AG04450 (cell line): ENCODE measurements around the gene GRK5. TPM values are rescaled to one million over a fixed set of nuclear protein-coding genes. Genes with fewer than 3 reads are reported as not detected.

Experiments
- CTCF ChIA-PET: fragments of 300-600, 350-600 bp; formaldehyde crosslinking; extraction: SDS; loops from one replicate; lab custom pipeline; 2022; ENCODE audit warnings: antibody characterized with exemption, inconsistent platforms; lab: Charles Lee
- POLR2A ChIA-PET: fragments of 350-600 bp; formaldehyde crosslinking; extraction: SDS; loops from one replicate; lab custom pipeline; 2021; ENCODE audit warnings: antibody characterized with exemption, inconsistent platforms; lab: Yijun Ruan, JAX
- DNase-seq: peaks from one replicate; pipeline ENCODE4 v3.0.0-alpha.2; 2011; ENCODE audit warnings: low read depth, low spot score
- H3K27ac ChIP-seq: one replicate; pipeline ENCODE4 v1.5.1; 2012; ENCODE audit warnings: low read depth, low read length, control low read depth
- H3K27me3 ChIP-seq: one replicate; pipeline ENCODE4 v1.6.0; 2012; ENCODE audit warnings: low read length; ENCODE audit not compliant: control insufficient read depth, insufficient read depth
- H3K4me3 ChIP-seq: 2 replicates; pipeline ENCODE4 v1.5.1; 2011; ENCODE audit warnings: mild to moderate bottlenecking, low read depth, low read length, control low read depth
- H3K9me3 ChIP-seq: 2 replicates; pipeline ENCODE4 v1.5.1; 2012; ENCODE audit warnings: low read length; ENCODE audit not compliant: control insufficient read depth, insufficient read depth
- CTCF ChIP-seq: IDR thresholded peaks from 2 replicates; pipeline ENCODE4 v1.5.1; 2011; ENCODE audit warnings: low read depth, low read length, control low read depth, inconsistent platforms
- polyA plus RNA-seq: library from polyadenylated mRNA; depleted of rRNA; stranded (reverse); fragments of >200 nt; gene quantifications from 2 replicates; pipeline ENCODE4 v1.2.3, GENCODE V29; 2011

Gene GRK5
- polyA plus RNA-seq, 1 experiment: 27.6 TPM

- CTCF ChIA-PET: interaction anchor here (0.6 to 2.9 kb wide), 3 partner anchors 9 to 226 kb away, joined by 3 to 14 read pairs (median 4); no protein-coding TSS in a partner anchor
- POLR2A ChIA-PET: interaction anchor here (0.6 kb wide), 1 partner anchor 261 kb away, joined by 4 read pairs; no protein-coding TSS in a partner anchor
Observed at GRCh38 chr10:119425102-119425880, 217.9 kb downstream of the GRK5 start.

GRCh38 chr10:119425881-119426170, 218.5 kb downstream of the GRK5 start:
- Histone ChIP-seq H3K4me3 (no peak overlapping the region), H3K27ac (no peak overlapping the region), H3K27me3 (no peaks in the 10 kb centered on the region), H3K9me3 (no peaks in the 10 kb centered on the region; the same call in 1 of the 2 replicates)
- POLR2A ChIA-PET: no interaction called here
- DNase-seq: no peak
- CTCF ChIA-PET: interaction anchor here (1.6 kb wide), 1 partner anchor 10 kb away, joined by 3 read pairs; no protein-coding TSS in a partner anchor
- no peak for TF ChIP-seq CTCF

More at GRCh38 chr10:119425102-119425880, 217.9 kb downstream of the GRK5 start:
- no peak for TF ChIP-seq CTCF
- no peak overlapping the region for H3K4me3 ChIP-seq
- no peak overlapping the region for H3K27ac ChIP-seq
- no peaks in the 10 kb centered on the region; the same call in 1 of the 2 replicates for H3K9me3 ChIP-seq
- no peaks in the 10 kb centered on the region for H3K27me3 ChIP-seq
- no peak for DNase-seq

- TF ChIP-seq CTCF: no peak
- no peak overlapping the region for H3K27ac ChIP-seq
- H3K4me3 ChIP-seq: no peak overlapping the region
- ChIA-PET CTCF (interaction anchor here (0.6 kb wide), 1 partner anchor 19 kb away, joined by 4 read pairs; no protein-coding TSS in a partner anchor), POLR2A (no interaction called here)
- no peaks in the 10 kb centered on the region for H3K27me3 ChIP-seq
- H3K9me3 ChIP-seq: no peaks in the 10 kb centered on the region; the same call in 1 of the 2 replicates
- DNase-seq: no peak
Observed at GRCh38 chr10:119426699-119427098, 219.3 kb downstream of the GRK5 start.

- POLR2A ChIA-PET: no interaction called here
- Histone ChIP-seq H3K4me3 (no peak overlapping the region), H3K27me3 (no peaks in the 10 kb centered on the region), H3K27ac (no peak overlapping the region), H3K9me3 (no peaks in the 10 kb centered on the region; the same call in 1 of the 2 replicates)
- TF ChIP-seq CTCF: no peak
- DNase-seq: no peak
- CTCF ChIA-PET: no interaction called here
Observed at GRCh38 chr10:119427263-119427864, 220.0 kb downstream of the GRK5 start.

GRCh38 chr10:119428789-119429188, 221.4 kb downstream of the GRK5 start:
- ChIA-PET POLR2A (no interaction called here), CTCF (interaction anchor here (1.4 to 2.1 kb wide), 2 partner anchors 16 to 230 kb away, joined by 8 read pairs; no protein-coding TSS in a partner anchor)
- peaks cover 9% of the 10 kb centered on the region for H3K9me3 ChIP-seq
- H3K27me3 ChIP-seq: no peaks in the 10 kb centered on the region
- no peak overlapping the region for H3K27ac ChIP-seq
- TF ChIP-seq CTCF: peak; percentile 5; the same call in 1 of the 2 replicates
- no peak for DNase-seq
- no peak overlapping the region for H3K4me3 ChIP-seq
